ENCODE results near the gene THOC3.
"Not testable (repeated sequence)": the region's sequence is repeated elsewhere in the genome, so short reads cannot be mapped to it uniquely, and the experiment has no call there.

DNA sequence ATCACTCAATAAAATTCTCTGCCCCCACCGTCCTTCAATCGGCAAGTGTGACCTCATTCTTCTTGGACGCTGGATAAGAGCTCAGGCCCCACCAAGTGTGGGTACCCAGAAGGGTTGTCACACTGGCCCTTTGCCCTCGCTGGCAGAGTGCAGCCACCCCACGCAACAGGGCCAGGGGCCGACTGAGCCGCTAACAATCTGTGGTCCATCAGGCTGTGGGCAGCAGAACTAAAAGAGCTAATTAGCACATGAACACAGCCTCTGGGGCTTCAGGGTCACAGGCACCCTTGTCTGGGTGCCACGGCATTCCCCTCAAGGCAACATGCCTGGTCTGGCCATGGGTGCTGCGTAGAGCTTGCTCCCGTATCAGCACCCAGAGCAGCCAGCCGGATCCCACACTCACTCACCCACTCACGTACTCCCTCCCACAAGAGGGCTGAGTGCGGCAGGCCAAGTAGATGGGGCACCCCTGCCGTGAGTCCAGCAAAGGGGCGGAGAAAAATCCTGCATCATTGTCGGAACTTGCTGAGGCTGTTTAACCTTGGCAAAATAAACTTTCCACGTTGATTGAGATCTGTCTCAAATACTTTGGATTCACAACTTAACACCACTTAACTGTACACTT is 11.4 kb upstream of the THOC3 start:
- TF ChIP-seq, protein P1, sequence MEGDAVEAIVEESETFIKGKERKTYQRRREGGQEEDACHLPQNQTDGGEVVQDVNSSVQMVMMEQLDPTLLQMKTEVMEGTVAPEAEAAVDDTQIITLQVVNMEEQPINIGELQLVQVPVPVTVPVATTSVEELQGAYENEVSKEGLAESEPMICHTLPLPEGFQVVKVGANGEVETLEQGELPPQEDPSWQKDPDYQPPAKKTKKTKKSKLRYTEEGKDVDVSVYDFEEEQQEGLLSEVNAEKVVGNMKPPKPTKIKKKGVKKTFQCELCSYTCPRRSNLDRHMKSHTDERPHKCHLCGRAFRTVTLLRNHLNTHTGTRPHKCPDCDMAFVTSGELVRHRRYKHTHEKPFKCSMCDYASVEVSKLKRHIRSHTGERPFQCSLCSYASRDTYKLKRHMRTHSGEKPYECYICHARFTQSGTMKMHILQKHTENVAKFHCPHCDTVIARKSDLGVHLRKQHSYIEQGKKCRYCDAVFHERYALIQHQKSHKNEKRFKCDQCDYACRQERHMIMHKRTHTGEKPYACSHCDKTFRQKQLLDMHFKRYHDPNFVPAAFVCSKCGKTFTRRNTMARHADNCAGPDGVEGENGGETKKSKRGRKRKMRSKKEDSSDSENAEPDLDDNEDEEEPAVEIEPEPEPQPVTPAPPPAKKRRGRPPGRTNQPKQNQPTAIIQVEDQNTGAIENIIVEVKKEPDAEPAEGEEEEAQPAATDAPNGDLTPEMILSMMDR (IDR thresholded peaks at IDR 0.05; ENCODE audit: low read depth, low read length): not testable (repeated sequence)
- not testable (repeated sequence) for TF ChIP-seq EZH2phosphoT487 (IDR thresholded peaks at IDR 0.05; ENCODE audit: low read depth)
